ENCODE results near the gene PCDH9. TPM values are rescaled to one million over a fixed set of nuclear protein-coding genes. Genes with fewer than 3 reads are reported as not detected.

The PCDH9 gene
- total RNA-seq, 1 experiment from 2014 or later = 0.11 TPM

GRCh38 chr13:66359393-66359792, 870.7 kb downstream of the PCDH9 start:
- BruUV-seq (replicated peaks) = no TSS peak
- DNase-seq = no peak
- no peaks in the 10 kb centered on the region for H3K36me3 Mint-ChIP-seq (ENCODE audit: insufficient read depth, unreplicated experiment)

GRCh38 chr13:66358564-66358963, 871.6 kb downstream of the PCDH9 start:
- no TSS peak for BruUV-seq (replicated peaks)
- intact Hi-C loops (cut with micrococcal nuclease; ENCODE audit: unreplicated experiment) = no loop called here

More at GRCh38 chr13:66359393-66359792, 870.7 kb downstream of the PCDH9 start:
- Mint-ChIP-seq H3K27me3 (ENCODE audit: insufficient read depth, unreplicated experiment) (peaks cover 4% of the 10 kb centered on the region), H3K9me3 (ENCODE audit: unreplicated experiment) (no peaks in the 10 kb centered on the region), H3K4me1 (ENCODE audit: low read depth, unreplicated experiment) (no peaks in the 10 kb centered on the region), H3K27ac (ENCODE audit: unreplicated experiment) (no peak overlapping the region), H3K4me3 (ENCODE audit: unreplicated experiment) (no peak overlapping the region)
- CTCF ChIA-PET = no interaction called here
- Histone ChIP-seq H3K9me3 (no peaks in the 10 kb centered on the region), H3K36me3 (ENCODE audit: control insufficient read depth, insufficient read depth, low read length) (no peaks in the 10 kb centered on the region), H3K4me1 (no peaks in the 10 kb centered on the region), H3K4me3 (ENCODE audit: low read depth, low read length) (no peak overlapping the region), H3K27me3 (replicated peaks; ENCODE audit: control insufficient read depth, insufficient read depth, low read length) (no peaks in the 10 kb centered on the region)
- intact Hi-C loops (cut with micrococcal nuclease; ENCODE audit: unreplicated experiment) = no loop called here
- TF ChIP-seq CTCF (IDR thresholded peaks at IDR 0.05; ENCODE audit: insufficient read depth in 1 of 2, low read depth in 1 of 2, low read length in 1 of 2, severe bottlenecking in 1 of 2, unreplicated experiment in 1 of 2) = no peak
- POLR2A ChIA-PET = no interaction called here

GRCh38 chr13:66357463-66357862, 872.7 kb downstream of the PCDH9 start:
- Mint-ChIP-seq H3K4me3 (ENCODE audit: unreplicated experiment) (no peak overlapping the region), H3K9me3 (ENCODE audit: unreplicated experiment) (no peaks in the 10 kb centered on the region), H3K27ac (ENCODE audit: unreplicated experiment) (no peak overlapping the region), H3K27me3 (ENCODE audit: insufficient read depth, unreplicated experiment) (peaks cover 4% of the 10 kb centered on the region), H3K4me1 (ENCODE audit: low read depth, unreplicated experiment) (no peaks in the 10 kb centered on the region), H3K36me3 (ENCODE audit: insufficient read depth, unreplicated experiment) (no peaks in the 10 kb centered on the region)
- CTCF ChIA-PET = no interaction called here
- H3K4me1 ChIP-seq = no peaks in the 10 kb centered on the region
- intact Hi-C loops (cut with micrococcal nuclease; ENCODE audit: unreplicated experiment) = no loop called here
- no peak for DNase-seq
- no peaks in the 10 kb centered on the region for H3K27me3 ChIP-seq (replicated peaks; ENCODE audit: control insufficient read depth, insufficient read depth, low read length)
- H3K9me3 ChIP-seq = no peaks in the 10 kb centered on the region
- TF ChIP-seq CTCF (IDR thresholded peaks at IDR 0.05; ENCODE audit: insufficient read depth in 1 of 2, low read depth in 1 of 2, low read length in 1 of 2, severe bottlenecking in 1 of 2, unreplicated experiment in 1 of 2) = no peak
- no peaks in the 10 kb centered on the region for H3K36me3 ChIP-seq (ENCODE audit: control insufficient read depth, insufficient read depth, low read length)
- POLR2A ChIA-PET = no interaction called here
- H3K4me3 ChIP-seq (ENCODE audit: low read depth, low read length) = no peak overlapping the region
- no TSS peak for BruUV-seq (replicated peaks)

More at GRCh38 chr13:66358564-66358963, 871.6 kb downstream of the PCDH9 start:
- H3K4me1 ChIP-seq = no peaks in the 10 kb centered on the region
- Mint-ChIP-seq H3K4me3 (ENCODE audit: unreplicated experiment) (no peak overlapping the region), H3K9me3 (ENCODE audit: unreplicated experiment) (no peaks in the 10 kb centered on the region), H3K36me3 (ENCODE audit: insufficient read depth, unreplicated experiment) (no peaks in the 10 kb centered on the region), H3K4me1 (ENCODE audit: low read depth, unreplicated experiment) (no peaks in the 10 kb centered on the region), H3K27ac (ENCODE audit: unreplicated experiment) (no peak overlapping the region), H3K27me3 (ENCODE audit: insufficient read depth, unreplicated experiment) (peaks cover 4% of the 10 kb centered on the region)
- CTCF ChIA-PET = no interaction called here
- TF ChIP-seq CTCF (IDR thresholded peaks at IDR 0.05; ENCODE audit: insufficient read depth in 1 of 2, low read depth in 1 of 2, low read length in 1 of 2, severe bottlenecking in 1 of 2, unreplicated experiment in 1 of 2) = no peak
- H3K4me3 ChIP-seq (ENCODE audit: low read depth, low read length) = no peak overlapping the region
- no peak for DNase-seq
- POLR2A ChIA-PET = no interaction called here
- H3K36me3 ChIP-seq (ENCODE audit: control insufficient read depth, insufficient read depth, low read length) = no peaks in the 10 kb centered on the region
- H3K9me3 ChIP-seq = no peaks in the 10 kb centered on the region
- H3K27me3 ChIP-seq (replicated peaks; ENCODE audit: control insufficient read depth, insufficient read depth, low read length) = no peaks in the 10 kb centered on the region

Data from Caco-2 (cell line).